T47D (cell line): ENCODE measurements around the gene ADAM12.

Experiments used
- DNase-seq, 2 experiments: peaks; one replicate each; pipeline versions ENCODE4 v3.0.0 to v3.0.0-alpha.2; 2011 to 2012; ENCODE audit warnings: low read depth in 1 of 2, low spot score in 1 of 2
- JUND ChIP-seq: IDR thresholded peaks from 2 replicates; pipeline ENCODE4 v1.6.1; 2012; ENCODE audit warnings: low read depth
- in situ Hi-C: cut with HindIII; loops from 2 replicates; pipeline ENCODE4 v1.10.0; 2016; ENCODE audit warnings: low sequenced_read_pairs, low pct_unique_long_range_greater_than_20kb

Gene ADAM12

GRCh38 chr10:126013489-126014281 is 374.6 kb downstream of the ADAM12 start:
- no peak for TF ChIP-seq JUND
- in situ Hi-C loops, result no loop called here
- no peak for DNase-seq

- no peak for TF ChIP-seq JUND
- in situ Hi-C loops, result no loop called here
- DNase-seq, result no peak
Observed at GRCh38 chr10:126012485-126012884, 375.8 kb downstream of the ADAM12 start.

- DNase-seq, result no peak
- in situ Hi-C loops, result no loop called here
- no peak for TF ChIP-seq JUND
Observed at GRCh38 chr10:126011995-126012394, 376.3 kb downstream of the ADAM12 start.

- no peak for TF ChIP-seq JUND
- in situ Hi-C loops, result no loop called here
- no peak for DNase-seq
Observed at GRCh38 chr10:126009650-126010049, 378.6 kb downstream of the ADAM12 start.

DNA sequence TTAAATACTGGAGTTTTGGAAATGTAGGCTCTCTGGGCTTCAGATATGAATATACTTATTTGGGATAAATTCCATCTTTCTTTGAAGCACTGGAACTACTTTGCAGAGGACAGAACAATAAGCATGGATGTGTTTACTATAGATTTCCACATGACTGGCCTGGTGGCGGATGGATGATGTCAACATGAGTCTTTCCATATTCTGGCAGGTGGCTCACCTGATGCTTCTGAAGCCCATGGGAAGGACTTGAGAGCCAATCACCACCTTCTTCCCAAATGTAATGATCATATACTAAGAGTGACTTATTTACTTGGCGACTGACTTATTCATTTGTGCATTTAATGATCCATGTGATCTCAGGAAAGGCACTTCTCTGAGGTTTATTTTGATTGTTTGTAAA is 381.4 kb downstream of the ADAM12 start:
- in situ Hi-C loops, result no loop called here
- DNase-seq, result no peak
- TF ChIP-seq JUND, result no peak

GRCh38 chr10:126006264-126006663 is 382.0 kb downstream of the ADAM12 start:
- no peak for TF ChIP-seq JUND
- in situ Hi-C loops, result no loop called here
- DNase-seq, result no peak

DNA sequence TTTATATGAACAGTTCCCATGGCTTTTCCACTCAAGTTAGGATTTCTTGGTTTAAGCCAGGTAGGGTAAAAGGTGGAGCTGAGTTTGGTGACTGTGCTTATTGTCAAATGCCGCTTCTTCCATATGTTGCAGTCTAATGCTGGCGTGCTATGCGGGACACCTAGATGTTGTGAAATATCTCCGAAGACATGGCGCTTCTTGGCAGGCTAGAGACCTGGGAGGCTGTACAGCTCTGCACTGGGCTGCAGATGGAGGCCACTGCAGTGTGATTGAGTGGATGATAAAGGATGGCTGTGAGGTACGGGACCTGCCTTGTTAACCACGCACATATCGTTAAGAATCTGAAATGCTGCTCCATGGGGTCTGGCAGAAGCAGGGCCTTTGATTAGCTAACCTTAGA is 383.5 kb downstream of the ADAM12 start:
- TF ChIP-seq JUND, result no peak
- no peak for DNase-seq
- in situ Hi-C loops, result no loop called here

DNA sequence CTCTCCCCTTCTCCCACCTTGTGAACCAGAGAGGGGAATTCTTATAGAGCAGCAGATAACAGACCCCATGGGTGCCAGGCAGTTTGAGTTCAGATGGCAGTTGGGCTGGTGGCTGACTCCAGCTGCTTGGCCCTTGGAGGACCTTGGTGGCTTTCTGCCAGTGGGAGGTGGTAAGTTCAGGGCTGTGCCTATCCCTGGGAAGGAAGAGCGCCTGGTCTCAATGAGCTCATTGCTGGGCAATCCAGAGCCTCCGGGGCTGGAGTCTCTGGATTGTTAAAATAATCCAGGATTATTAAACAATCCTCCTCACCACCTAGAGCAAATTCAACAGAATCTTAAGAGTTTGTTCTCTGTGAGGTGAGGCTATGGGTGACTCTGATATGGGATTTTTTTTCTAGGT is 386.7 kb downstream of the ADAM12 start:
- in situ Hi-C loops, result no loop called here
- TF ChIP-seq JUND, result no peak
- peak in 1 of 2 experiments; percentile 22 for DNase-seq

DNA sequence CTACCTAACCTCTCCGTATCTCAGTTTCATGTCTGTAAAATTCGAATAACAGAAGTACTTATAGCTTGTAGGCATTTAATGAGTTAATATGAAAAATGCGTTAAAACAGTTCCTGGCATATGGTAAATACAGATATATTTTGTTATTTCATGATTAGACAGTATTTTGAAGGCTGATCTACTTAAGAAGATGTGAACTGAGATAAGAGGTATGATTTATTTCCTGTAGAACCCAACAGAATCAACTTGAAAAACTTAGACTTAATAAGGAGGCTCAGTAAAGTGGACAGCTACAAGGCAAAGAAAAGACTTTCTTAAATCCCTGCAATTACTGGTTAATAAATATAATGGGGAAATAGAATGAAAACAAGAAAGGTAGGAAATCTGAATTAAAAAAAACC is 388.6 kb downstream of the ADAM12 start:
- in situ Hi-C loops, result no loop called here
- no peak for TF ChIP-seq JUND
- no peak for DNase-seq

DNA sequence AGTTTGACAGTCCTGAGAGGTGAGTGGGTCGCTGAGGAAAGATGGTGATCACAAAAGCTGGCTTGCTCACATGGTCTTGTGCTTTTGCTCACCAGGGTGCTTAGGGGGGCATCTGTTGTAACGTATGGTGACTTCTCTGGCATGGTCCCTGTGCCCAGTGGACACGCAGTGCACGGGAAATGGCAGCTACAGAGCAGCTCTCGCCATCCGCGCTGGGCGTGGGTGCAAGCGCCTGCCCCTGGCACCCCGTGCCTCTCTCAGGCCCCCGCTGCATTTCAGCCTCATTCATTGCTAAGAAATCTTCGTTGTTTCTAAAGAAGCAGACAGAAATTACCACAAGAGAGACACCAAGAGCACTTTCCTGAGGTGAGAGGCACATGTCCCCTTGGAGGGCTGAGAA is 390.7 kb downstream of the ADAM12 start:
- TF ChIP-seq JUND, result no peak
- no peak for DNase-seq
- in situ Hi-C loops, result no loop called here

DNA sequence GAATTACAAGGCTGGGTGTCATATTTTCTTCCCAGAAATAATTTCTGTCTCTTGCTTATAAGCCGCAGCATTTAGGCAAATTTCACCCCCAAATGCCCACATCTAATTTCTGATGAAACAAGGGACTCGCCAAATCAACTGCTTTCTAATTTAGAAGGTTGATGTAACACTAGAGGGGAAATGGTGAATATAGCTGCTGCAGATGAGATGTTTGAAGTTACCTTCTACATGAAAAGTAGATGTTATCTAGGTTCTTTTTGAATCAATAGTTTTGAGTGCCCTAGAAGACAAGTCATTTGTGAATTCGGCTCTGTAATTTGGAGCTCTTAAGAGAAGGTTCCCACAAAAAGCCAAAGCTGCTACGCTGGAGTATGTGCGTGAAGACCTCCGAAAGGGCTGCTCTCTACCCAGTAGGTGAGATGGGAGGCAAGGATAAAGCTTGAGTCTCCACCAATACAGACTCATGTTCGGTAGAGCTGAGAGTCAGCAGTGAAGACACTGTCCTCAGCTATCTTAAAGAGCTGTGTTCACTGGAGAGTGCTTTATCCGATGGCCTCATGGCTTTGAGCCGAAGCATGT is 392.5 kb downstream of the ADAM12 start:
- in situ Hi-C loops, result no loop called here
- no peak for DNase-seq
- no peak for TF ChIP-seq JUND

- TF ChIP-seq JUND, result no peak
- in situ Hi-C loops, result no loop called here
- no peak for DNase-seq
Observed at GRCh38 chr10:125994601-125995000, 393.7 kb downstream of the ADAM12 start.

DNA sequence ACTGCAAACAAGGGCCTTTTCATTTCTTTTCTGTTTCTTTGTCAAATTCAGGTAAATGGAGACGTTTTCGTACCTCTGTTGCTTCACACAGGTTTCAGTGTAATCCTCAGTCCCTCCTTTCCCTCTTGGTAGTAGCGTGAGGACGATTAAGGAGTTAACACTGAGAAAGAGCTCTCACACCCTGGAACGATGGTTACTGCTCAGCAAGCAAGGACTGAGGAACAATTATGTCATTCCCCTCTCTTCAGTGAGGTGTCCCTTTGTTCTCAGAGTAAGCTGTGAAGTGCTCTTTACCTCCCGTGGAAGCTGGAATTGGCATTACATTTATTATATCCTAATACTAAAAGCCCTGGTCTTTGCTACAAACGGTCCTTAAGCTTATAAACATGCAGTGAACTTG is 396.0 kb downstream of the ADAM12 start:
- DNase-seq, result no peak
- in situ Hi-C loops, result no loop called here
- no peak for TF ChIP-seq JUND

DNA sequence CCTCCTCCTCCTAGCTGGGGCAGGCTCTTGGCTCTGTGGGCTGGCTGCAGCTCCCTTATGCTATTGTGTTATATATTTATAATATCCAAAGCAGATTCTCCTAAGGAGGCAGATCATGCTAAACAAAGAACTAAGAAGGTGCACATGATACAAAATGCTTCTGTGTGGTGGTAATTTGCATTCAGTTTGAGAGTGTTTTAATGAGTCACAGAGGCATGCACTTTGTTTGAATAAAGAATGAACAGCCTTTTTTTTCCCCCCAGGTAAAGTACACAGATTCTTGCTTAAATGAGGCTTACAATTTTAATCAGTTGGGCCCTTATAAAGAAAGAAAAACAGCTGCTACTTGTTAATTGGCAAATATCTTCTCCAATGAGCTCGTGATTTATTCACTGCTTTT is 396.9 kb downstream of the ADAM12 start:
- no peak for DNase-seq
- TF ChIP-seq JUND, result no peak
- in situ Hi-C loops, result no loop called here
